Neural cell (in vitro differentiated cells): ENCODE results near the gene MAT2A.

Experiments
- EP300 ChIP-seq: fragments of 450-650 bp; conservative IDR thresholded peaks from 2 replicates; pipeline ENCODE4 v1.6.1; 2014; ENCODE audit warnings: antibody characterized with exemption, mild to moderate bottlenecking, moderate library complexity; ENCODE audit not compliant: poor library complexity, severe bottlenecking
- EZH2 ChIP-seq: fragments of 200-600, 300-800 bp; shearing (Covaris generic), sonication (generic); IDR thresholded peaks from 2 replicates; pipeline ENCODE4 v1.6.1; 2014; ENCODE audit warnings: antibody characterized with exemption, low read length, borderline replicate concordance, mild to moderate bottlenecking; ENCODE audit not compliant: insufficient read depth, poor library complexity, severe bottlenecking
- POLR2AphosphoS5 ChIP-seq: IDR thresholded peaks from 2 replicates; pipeline ENCODE4 v1.6.1; 2012
- TAF1 ChIP-seq: IDR thresholded peaks from 2 replicates; pipeline ENCODE4 v1.6.1; 2012; ENCODE audit warnings: low read depth
- TF ChIP-seq, protein P1 (sequence below): fragments of 450-650 bp; IDR thresholded peaks from 2 replicates; pipeline ENCODE4 v1.5.1; 2014; ENCODE audit warnings: antibody characterized with exemption, mild to moderate bottlenecking, moderate library complexity; ENCODE audit not compliant: poor library complexity, severe bottlenecking
- TF ChIP-seq, protein P2 (sequence below): IDR thresholded peaks from 2 replicates; pipeline ENCODE4 v1.6.1; 2012; ENCODE audit warnings: borderline replicate concordance

DNA sequence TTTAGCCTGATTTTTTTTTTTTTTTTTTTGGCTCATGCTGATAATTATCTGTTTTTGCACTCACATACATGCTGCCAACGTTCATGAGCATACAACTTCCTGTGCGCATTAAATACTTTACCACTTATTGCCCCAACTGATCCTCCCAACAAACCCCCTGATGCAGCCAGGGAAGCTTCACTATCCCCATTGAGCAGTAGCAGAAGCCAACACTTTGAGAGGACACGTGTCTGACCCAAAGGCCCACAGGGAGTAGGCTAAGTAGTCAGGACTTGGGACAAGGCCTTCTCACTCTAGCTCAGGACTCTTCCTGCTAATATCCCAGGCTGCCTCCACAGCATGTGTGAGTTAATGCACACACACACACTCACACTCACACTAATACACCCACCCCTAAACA, 36.2 kb upstream of the MAT2A start:
- TF ChIP-seq, protein P1, sequence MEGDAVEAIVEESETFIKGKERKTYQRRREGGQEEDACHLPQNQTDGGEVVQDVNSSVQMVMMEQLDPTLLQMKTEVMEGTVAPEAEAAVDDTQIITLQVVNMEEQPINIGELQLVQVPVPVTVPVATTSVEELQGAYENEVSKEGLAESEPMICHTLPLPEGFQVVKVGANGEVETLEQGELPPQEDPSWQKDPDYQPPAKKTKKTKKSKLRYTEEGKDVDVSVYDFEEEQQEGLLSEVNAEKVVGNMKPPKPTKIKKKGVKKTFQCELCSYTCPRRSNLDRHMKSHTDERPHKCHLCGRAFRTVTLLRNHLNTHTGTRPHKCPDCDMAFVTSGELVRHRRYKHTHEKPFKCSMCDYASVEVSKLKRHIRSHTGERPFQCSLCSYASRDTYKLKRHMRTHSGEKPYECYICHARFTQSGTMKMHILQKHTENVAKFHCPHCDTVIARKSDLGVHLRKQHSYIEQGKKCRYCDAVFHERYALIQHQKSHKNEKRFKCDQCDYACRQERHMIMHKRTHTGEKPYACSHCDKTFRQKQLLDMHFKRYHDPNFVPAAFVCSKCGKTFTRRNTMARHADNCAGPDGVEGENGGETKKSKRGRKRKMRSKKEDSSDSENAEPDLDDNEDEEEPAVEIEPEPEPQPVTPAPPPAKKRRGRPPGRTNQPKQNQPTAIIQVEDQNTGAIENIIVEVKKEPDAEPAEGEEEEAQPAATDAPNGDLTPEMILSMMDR, result no peak
- TF ChIP-seq, protein P2, sequence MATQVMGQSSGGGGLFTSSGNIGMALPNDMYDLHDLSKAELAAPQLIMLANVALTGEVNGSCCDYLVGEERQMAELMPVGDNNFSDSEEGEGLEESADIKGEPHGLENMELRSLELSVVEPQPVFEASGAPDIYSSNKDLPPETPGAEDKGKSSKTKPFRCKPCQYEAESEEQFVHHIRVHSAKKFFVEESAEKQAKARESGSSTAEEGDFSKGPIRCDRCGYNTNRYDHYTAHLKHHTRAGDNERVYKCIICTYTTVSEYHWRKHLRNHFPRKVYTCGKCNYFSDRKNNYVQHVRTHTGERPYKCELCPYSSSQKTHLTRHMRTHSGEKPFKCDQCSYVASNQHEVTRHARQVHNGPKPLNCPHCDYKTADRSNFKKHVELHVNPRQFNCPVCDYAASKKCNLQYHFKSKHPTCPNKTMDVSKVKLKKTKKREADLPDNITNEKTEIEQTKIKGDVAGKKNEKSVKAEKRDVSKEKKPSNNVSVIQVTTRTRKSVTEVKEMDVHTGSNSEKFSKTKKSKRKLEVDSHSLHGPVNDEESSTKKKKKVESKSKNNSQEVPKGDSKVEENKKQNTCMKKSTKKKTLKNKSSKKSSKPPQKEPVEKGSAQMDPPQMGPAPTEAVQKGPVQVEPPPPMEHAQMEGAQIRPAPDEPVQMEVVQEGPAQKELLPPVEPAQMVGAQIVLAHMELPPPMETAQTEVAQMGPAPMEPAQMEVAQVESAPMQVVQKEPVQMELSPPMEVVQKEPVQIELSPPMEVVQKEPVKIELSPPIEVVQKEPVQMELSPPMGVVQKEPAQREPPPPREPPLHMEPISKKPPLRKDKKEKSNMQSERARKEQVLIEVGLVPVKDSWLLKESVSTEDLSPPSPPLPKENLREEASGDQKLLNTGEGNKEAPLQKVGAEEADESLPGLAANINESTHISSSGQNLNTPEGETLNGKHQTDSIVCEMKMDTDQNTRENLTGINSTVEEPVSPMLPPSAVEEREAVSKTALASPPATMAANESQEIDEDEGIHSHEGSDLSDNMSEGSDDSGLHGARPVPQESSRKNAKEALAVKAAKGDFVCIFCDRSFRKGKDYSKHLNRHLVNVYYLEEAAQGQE, result no peak
- TF ChIP-seq EZH2 (no peak), POLR2AphosphoS5 (no peak), TAF1 (no peak), EP300 (no peak)
